ENCODE results near the gene SHANK1.

Gene SHANK1

DNA sequence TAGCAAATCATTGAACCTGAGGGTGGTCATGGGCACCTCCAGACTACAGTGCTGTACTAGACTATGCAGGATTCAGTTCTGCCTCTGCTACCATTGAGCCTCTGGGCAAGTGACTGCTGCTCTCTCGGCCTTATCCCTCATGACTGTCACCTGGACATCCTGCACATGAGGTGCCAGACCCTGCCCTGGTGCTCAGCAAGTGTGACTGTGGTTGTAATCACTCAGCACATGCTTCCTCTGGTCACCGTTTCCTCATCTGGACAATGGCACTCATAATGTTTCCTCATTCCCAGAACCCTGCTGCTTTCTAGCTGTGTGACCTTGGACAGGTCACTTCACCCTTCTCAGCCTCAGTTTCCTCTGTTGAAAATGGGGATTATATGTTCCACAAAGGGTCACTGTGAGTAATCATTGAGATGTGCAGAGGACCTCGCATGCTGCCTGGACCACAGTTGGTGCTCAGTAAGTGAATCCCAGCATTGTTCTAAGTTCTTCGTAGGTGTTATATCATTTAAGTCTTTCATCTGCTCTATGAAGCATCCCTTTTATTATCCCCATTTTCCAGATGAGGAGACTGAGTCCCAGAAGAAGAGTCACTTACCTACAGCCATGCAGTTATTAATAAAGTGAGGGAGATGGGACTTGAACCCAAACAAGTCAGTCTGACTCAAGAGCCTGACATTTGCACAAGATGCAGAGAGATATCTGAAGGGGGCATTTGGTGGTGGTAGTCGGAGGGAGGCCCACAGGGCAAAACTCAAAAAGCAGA lies 83.1 kb downstream of the SHANK1 start:
- TF ChIP-seq, protein P1, sequence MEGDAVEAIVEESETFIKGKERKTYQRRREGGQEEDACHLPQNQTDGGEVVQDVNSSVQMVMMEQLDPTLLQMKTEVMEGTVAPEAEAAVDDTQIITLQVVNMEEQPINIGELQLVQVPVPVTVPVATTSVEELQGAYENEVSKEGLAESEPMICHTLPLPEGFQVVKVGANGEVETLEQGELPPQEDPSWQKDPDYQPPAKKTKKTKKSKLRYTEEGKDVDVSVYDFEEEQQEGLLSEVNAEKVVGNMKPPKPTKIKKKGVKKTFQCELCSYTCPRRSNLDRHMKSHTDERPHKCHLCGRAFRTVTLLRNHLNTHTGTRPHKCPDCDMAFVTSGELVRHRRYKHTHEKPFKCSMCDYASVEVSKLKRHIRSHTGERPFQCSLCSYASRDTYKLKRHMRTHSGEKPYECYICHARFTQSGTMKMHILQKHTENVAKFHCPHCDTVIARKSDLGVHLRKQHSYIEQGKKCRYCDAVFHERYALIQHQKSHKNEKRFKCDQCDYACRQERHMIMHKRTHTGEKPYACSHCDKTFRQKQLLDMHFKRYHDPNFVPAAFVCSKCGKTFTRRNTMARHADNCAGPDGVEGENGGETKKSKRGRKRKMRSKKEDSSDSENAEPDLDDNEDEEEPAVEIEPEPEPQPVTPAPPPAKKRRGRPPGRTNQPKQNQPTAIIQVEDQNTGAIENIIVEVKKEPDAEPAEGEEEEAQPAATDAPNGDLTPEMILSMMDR (IDR thresholded peaks at IDR 0.05; ENCODE audit: borderline replicate concordance, insufficient read depth, low read depth, low read length) = no peak
- no peak overlapping the region for H3K4me3 ChIP-seq (ENCODE audit: low read depth, low read length)

DNA sequence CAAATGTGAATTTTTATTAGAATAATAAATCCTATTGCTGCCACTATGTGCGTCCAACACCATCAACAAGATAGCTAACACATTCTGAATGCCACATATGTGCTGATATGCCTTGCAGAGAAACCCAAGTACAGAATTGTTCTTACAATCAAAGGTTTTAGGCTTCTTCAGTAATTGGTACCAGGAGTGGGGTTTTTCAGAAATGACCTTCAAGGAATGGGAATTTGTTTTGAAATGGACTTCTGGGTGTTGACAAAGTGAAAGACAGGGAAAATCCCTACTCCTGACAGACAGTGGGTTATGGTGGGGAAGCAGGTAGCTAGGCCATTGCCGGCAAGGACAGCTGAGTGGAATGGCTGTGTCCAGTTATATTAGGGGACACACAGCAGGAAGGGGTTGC lies 85.6 kb downstream of the SHANK1 start:
- no peak overlapping the region for H3K4me3 ChIP-seq (ENCODE audit: low read depth, low read length)
- TF ChIP-seq, protein P1 (IDR thresholded peaks at IDR 0.05; ENCODE audit: borderline replicate concordance, insufficient read depth, low read depth, low read length) = no peak

DNA sequence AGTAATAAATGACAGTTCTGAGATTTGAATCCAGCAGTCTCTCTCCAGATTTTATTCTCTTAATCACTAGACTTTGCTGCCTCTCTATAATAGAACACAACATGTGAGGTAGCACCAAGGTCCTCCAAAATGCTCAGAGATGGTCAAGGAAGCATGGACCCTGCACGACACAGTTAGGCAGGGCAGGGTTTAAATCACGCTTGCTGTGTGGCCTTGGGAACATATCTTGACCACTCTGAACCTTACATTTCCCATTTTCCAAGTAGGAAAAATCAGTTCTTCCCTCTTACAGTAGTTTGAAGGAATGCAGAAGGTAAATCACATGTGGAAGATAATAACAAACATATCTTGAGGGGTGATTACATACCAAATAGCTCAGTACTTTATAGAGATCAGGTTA lies 86.2 kb downstream of the SHANK1 start:
- H3K4me3 ChIP-seq (ENCODE audit: low read depth, low read length) = no peak overlapping the region
- TF ChIP-seq, protein P1 (IDR thresholded peaks at IDR 0.05; ENCODE audit: borderline replicate concordance, insufficient read depth, low read depth, low read length) = no peak

DNA sequence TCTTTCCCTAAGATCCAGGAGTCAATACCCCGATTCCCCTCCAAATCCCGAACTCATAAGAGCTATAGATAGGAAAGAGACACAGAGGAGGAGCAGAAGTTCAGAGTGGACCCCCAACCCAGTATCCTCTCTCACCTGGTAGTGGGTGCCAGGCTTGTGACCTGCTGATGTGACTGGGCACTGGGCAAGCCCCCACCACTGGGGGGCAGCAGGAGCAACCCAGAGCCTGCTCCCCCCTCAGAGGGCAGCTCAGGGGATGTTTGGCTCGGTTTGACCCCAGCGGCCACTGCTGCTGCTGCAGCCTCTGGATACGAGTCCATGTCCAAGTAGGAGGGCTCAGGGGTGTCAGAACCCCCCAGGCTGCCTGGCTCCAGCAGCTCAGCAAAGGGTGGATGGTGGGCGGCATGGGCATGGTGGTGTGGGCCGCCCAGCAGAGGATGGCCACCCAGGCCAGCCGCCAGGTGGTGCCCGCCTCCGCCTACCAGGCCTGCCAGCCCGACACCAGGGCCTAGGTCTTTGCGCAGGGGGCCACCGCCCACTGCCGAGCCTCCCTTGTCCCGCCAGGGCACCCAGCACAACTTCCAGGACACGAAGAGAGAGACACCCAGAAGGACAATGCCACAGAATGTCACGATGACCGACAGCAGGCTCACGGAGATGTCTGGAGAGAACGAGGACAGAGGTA lies 87.3 kb downstream of the SHANK1 start:
- no peak overlapping the region for H3K4me3 ChIP-seq (ENCODE audit: low read depth, low read length)
- TF ChIP-seq, protein P1 (IDR thresholded peaks at IDR 0.05; ENCODE audit: borderline replicate concordance, insufficient read depth, low read depth, low read length) = no peak

DNA sequence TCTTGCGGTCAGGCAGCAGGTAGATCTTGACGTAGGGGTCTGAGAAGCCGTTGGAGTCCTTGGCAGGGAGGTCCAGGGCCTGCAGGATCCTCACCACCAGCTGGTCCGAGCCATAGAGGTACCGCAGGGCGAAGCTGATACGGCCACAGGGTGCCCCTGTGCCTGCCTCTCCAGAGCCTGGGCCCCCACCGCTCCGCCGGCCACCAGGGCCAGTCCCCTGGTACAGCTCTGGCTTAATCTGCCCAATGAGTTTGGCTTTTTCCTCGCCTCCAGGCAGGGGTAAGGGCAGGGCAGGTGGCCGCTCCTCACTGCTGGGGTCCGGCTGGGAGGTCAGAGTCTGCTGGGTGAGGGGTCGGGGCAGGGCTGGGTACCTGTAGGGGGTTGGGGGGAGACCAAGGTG lies 89.8 kb downstream of the SHANK1 start:
- H3K4me3 ChIP-seq (ENCODE audit: low read depth, low read length) = no peak overlapping the region

DNA sequence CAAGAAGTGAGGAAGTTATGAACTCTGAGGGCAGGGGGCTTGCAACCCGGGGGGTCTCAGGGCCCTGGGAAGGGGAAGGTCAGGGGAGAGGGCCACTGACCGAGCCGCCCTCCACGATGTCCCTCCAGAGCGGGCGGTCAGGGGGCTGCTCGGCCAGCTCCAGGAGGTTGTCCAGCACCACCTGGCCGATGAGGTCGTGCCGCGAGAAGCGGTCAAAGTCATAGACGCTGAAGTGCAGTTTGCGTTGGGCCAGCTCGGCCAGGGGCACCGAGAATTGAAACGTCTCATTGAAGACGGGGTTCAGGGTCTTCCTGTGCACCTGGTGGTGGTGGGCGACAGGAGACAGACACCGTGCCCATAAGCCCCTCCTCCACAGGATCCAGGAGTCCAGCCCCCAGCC lies 90.4 kb downstream of the SHANK1 start:
- TF ChIP-seq, protein P1 (IDR thresholded peaks at IDR 0.05; ENCODE audit: borderline replicate concordance, insufficient read depth, low read depth, low read length) = no peak
- H3K4me3 ChIP-seq (ENCODE audit: low read depth, low read length) = no peak overlapping the region

More for the DNA sequence above, 89.8 kb downstream of the SHANK1 start:
- TF ChIP-seq, protein P1 (IDR thresholded peaks at IDR 0.05; ENCODE audit: borderline replicate concordance, insufficient read depth, low read depth, low read length) = no peak

DNA sequence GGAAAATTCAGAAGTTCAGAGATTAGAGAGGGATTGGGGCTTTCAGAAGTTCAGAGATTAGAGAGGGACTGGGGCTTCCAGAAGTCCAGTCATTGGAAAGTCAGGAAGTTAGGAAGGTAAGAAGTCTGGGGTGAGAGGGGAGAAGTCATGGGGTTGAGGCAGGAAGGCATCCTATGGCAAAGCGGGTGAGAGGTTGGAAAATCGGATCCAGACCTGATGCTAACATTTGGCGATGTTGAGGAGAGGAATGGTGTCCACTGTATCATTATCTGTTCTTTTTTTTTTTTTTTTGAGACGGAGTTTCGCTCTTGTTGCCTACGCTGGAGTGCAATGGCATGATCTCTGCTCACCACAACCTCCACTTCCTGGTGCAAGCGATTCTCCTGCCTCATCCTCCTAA lies 91.1 kb downstream of the SHANK1 start:
- no peak overlapping the region for H3K4me3 ChIP-seq (ENCODE audit: low read depth, low read length)
- TF ChIP-seq, protein P1 (IDR thresholded peaks at IDR 0.05; ENCODE audit: borderline replicate concordance, insufficient read depth, low read depth, low read length) = no peak
